IMR-90 (cell line): ENCODE results near the gene IVL.

Experiments
- CTCF ChIP-seq: conservative IDR thresholded peaks from 2 replicates; pipeline ENCODE4 v1.5.1; 2012; ENCODE audit warnings: mild to moderate bottlenecking, low read depth, low read length, improper control_type of control experiment
- MAZ ChIP-seq: IDR thresholded peaks from 2 replicates; pipeline ENCODE4 v1.6.1; 2012; ENCODE audit warnings: low read depth, mild to moderate bottlenecking, low read length, improper control_type of control experiment, moderate library complexity, borderline replicate concordance
- NFE2L2 ChIP-seq: fragments of 150-350 bp; IDR thresholded peaks from 2 replicates; pipeline ENCODE4 v1.6.1; 2016; ENCODE audit warnings: low read depth, mild to moderate bottlenecking, low read length
- POLR2A ChIP-seq: IDR thresholded peaks from 2 replicates; pipeline ENCODE4 v1.6.1; 2012; ENCODE audit warnings: mild to moderate bottlenecking, low read depth, low read length
- RCOR1 ChIP-seq: IDR thresholded peaks from 2 replicates; pipeline ENCODE4 v1.6.1; 2012; ENCODE audit warnings: mild to moderate bottlenecking, low read length, improper control_type of control experiment; ENCODE audit not compliant: insufficient replicate concordance
- RFX5 ChIP-seq: IDR thresholded peaks from 2 replicates; pipeline ENCODE4 v1.8.0; 2012; ENCODE audit warnings: low read depth, mild to moderate bottlenecking, low read length, moderate library complexity
- USF2 ChIP-seq: fragments of 150-350 bp; IDR thresholded peaks from 2 replicates; pipeline ENCODE4 v1.6.1; 2017; ENCODE audit warnings: mild to moderate bottlenecking, antibody characterized with exemption, low read length, low read depth

- no peak for TF ChIP-seq CTCF
- TF ChIP-seq POLR2A, result no peak
- TF ChIP-seq MAZ, result no peak
- no peak for TF ChIP-seq RFX5
- no peak for TF ChIP-seq USF2
- TF ChIP-seq NFE2L2, result no peak
- no peak for TF ChIP-seq RCOR1
Observed at GRCh38 chr1:152940614-152941013, 32.3 kb downstream of the IVL start.
